ENCODE data around the gene PLD3.

Gene PLD3

DNA sequence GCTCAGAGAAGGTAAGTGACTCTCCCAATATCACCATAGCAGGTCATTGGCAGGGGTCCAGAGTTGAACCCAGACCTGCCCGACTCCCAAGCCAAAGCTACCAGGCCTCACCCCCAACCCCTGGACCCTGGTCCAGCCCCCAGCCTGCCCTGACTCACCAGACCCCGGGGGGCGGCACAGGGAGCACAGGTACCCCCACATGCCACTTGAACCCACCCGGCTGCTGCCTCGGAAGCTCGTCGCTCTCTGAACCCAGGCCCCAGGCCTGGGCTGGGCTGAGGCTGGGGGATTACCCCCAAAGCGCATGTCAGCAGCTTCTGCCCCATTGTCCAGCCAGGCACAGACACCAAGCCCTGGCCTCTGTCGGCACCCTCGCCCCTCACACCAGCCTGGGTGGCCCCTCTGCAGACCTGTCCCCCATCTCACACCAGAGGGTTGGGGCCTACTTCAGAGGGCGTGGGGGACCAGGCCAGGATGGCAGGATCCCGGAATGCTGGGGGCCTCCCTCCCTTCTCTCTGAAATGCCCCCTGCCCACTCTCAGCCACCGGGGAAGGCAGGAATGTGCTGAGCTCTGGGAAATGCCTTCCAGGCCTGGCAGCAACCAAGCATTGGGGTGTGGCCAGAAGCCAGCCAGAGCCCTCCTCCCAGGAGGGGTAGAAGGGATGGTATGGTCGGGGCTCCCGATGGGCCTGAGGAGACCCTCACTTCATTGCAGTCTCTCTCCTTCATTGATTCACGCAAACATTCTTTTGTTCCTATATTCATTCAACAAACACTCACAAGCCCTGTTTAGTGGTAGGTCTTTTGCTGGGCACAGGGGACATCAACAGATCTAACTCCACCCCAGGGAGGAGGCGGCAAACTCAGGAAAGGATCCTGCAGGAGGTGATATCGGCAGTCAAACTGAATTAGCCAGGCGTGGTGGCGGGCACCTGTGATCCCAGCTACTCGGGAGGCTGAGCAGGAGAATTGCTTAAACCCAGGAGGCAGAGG, 66.3 kb downstream of the PLD3 start:
- H3K4me3 ChIP-seq (ENCODE audit: low read length) = no peak overlapping the region
- no peak for TF ChIP-seq ZNF274 (IDR thresholded peaks at IDR 0.05; ENCODE audit: low read depth, low read length)

DNA sequence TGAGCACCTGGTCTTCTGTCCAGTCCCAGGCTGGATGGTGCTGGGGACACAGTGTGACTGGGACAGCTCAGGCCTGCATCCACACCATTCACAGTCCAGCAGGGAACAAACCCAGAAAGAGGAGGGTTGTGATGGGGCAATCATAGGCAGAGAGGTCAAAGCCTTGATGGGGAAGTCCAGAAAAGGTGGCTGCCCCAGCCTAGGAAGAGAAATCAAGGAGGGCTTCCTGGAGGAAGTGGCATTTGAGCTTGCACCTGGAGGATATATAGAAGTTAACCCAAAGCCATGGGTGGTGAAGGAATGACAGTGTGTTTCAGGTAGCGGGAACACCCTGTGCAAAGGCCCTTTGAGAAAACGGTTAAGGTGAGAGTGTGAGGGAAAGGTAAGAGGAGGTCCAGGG, 67.3 kb downstream of the PLD3 start:
- no peak overlapping the region for H3K4me3 ChIP-seq (ENCODE audit: low read length)

DNA sequence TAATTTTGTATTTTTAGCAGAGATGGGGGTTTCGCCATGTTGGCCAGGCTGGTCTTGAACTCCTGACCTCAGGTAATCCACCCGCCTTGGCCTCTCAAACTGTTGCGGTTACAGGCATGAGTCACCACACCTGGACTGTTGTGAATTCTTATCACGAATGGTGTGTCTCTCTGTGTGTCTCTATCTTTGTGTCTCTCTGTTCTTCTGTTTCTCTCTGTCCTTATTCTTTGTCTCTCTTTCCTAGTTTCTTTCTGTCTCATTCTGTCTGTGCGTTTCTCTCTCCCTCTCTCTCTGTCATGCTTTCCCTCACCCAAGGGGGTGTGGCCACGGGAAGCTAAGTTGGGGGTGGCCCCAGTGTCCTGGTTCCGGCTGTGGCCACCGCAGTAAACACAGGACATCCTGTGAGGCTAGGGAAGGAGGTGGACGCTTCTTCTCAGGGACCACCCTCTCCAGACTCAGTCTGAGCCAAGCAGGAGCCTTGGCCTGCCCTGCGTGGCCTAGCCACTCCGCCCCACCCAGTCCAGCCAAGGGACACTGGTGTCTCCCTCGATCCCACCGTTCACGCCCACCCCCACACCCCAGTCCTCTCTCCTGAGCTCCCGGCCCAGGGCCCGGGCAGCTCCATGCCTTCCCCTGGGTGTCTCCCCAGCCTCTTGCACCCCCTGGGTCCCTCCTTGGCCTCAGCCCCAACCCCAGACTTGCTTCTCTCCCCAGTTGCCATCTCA, 68.6 kb downstream of the PLD3 start:
- TF ChIP-seq ZNF274 (IDR thresholded peaks at IDR 0.05; ENCODE audit: low read depth, low read length) = no peak
- no peak overlapping the region for H3K4me3 ChIP-seq (ENCODE audit: low read length)

More for the DNA sequence above, 67.3 kb downstream of the PLD3 start:
- TF ChIP-seq ZNF274 (IDR thresholded peaks at IDR 0.05; ENCODE audit: low read depth, low read length) = no peak

DNA sequence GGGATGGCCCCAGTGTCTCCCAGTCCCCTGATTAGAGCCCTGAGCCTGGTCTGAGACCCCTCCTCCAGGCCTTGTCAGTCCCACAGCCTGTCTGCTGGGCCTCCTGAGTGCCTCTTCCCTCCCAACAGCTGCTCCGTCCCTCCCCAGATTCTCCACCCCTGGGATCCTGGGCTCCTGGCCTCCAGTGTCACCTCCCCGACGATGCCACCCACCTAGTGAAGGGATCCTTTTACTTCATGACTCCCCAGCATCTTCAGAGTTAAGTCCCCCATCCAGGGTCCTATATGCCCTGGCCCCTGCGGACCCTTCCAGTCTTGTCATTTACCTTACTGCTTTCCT, 69.1 kb downstream of the PLD3 start:
- H3K4me3 ChIP-seq (ENCODE audit: low read length) = no peak overlapping the region
- TF ChIP-seq ZNF274 (IDR thresholded peaks at IDR 0.05; ENCODE audit: low read depth, low read length) = no peak

DNA sequence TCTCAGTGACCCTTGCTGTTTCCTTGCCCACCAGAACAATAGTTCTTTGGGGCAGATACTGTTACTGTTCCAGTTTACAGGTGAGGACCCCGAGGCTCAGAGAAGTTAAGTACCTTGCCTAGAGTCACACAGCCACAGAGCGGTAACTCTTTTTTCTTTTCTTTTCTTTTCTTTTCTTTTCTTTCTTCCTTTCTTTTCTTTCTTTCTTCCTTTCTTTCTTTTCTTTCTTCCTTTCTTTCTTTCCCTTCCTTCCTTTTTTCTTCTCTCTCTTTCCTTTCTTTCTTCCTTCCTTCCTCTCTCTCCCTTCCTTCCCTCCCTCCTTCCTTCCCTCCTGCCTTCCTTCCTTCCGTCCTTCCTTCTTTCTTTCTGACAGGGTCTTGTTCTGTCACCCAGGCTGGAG, 69.5 kb downstream of the PLD3 start:
- H3K4me3 ChIP-seq (ENCODE audit: low read length) = no peak overlapping the region
- TF ChIP-seq ZNF274 (IDR thresholded peaks at IDR 0.05; ENCODE audit: low read depth, low read length) = no peak

DNA sequence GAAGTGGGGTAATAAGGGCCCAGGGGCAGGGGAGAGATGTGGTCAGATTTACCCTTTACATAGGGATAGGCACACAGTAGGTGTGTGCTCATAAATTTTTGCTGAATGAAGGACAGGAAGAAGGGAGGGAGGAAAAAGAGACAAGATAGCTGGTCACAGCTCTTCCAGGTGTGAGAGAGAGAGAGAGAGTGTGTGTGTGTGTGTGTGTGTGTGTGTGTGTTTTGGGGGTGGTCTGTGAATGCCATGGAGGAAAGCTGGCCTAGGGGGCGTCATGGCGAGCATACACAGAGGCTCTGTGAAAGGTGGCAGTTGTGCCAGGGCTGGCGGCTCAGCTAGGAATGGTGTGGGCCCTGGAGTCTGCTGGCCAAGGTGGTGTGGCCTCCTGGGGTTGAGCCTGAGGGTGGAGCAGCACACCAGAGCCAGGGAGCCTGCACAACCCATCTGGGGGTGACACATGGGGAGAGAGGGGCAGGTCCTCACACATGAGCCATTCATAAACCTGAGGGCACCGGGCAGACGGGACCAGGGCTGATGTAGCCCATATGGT, 70.6 kb downstream of the PLD3 start:
- TF ChIP-seq ZNF274 (IDR thresholded peaks at IDR 0.05; ENCODE audit: low read depth, low read length) = no peak
- no peak overlapping the region for H3K4me3 ChIP-seq (ENCODE audit: low read length)

DNA sequence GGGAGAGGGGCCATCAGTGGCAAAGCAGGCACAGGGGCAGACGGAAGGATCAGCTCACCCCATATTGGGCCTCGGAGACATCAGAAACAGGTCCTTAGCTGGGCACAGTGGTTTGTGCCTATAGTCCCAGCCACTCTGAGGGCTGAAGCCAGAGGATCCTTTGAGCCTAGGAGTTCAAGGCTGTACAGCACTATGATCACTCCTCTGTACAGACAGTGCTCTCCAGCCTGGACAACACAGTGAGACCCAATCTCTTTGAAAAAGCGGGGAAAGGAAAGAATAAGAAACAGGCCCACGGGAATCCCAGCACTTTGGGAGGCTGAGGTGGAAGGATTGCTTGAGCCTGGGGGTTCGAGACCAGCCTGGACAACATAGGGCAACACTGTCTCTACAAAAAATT, 71.3 kb downstream of the PLD3 start:
- no peak for TF ChIP-seq ZNF274 (IDR thresholded peaks at IDR 0.05; ENCODE audit: low read depth, low read length)

DNA sequence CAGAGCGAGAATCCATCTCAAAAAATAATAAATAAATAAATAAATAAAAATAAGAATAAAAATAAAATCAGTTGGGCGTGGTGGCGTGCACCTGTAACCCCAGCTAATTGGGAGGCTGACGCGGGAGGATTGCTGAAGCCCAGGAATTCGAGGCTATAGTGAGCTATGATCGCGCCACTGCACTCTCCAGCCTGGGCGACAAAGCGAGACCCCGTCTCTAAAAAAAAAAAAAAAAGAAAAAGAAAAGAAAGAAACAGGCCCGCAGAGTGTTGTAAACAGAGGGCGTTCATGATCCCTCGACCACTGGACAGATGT, 71.9 kb downstream of the PLD3 start:
- TF ChIP-seq ZNF274 (IDR thresholded peaks at IDR 0.05; ENCODE audit: low read depth, low read length) = no peak
- H3K4me3 ChIP-seq (ENCODE audit: low read length) = peak overlapping the region; percentile 62; the same call in 1 of the 2 replicates

More for the DNA sequence above, 71.3 kb downstream of the PLD3 start:
- H3K4me3 ChIP-seq (ENCODE audit: low read length) = no peak overlapping the region

DNA sequence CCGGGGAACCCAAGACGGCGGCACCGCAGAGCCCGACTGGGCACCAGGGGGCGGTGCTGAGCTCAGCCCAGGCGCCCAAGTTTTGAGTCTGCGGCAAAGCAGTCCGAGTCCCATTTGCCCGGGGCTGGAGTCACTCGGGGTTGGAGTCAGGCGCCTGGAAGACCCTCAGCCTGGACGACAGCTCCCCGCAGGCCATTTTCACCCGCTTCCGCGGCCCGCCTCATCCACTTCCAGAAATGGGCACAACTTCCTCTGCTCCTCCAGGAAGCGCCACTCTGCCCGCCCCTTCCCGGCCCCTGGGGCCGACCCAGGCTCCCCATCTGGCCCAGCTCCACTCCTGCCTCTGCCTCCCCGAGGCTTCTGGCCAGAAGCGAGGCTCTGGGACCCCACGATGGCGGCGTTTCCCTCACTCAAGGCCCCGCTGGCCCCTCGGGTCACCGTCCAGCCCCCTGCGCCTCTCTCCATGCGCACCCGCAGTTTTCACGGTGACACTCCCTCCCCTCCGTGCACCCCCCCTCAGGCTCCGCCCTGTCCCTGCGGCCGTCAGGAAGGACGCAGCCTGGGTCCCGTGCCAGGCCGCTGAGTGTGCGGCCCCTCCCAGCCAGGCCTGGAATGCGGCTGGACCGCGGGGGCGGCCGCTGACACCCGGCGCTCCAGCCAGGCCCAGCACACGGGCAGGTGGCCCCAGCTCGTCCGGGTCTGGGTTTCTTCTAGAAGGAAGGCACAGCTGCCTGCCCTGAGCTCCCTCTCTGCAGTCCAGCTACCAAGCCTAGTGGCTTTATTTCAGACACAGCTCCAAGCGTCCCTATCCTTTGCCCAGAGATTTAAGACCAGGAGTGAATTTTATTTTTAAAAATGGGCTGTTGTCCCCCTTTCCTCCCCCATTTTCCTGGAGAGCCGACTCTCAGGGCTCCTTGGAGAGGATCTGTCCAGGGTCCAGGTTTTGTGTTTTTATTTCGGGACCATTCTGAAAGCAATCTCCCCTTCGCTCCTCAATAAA, 72.6 kb downstream of the PLD3 start:
- no peak for TF ChIP-seq ZNF274 (IDR thresholded peaks at IDR 0.05; ENCODE audit: low read depth, low read length)
- H3K4me3 ChIP-seq (ENCODE audit: low read length) = peak overlapping the region; percentile 62; the same call in 1 of the 2 replicates

DNA sequence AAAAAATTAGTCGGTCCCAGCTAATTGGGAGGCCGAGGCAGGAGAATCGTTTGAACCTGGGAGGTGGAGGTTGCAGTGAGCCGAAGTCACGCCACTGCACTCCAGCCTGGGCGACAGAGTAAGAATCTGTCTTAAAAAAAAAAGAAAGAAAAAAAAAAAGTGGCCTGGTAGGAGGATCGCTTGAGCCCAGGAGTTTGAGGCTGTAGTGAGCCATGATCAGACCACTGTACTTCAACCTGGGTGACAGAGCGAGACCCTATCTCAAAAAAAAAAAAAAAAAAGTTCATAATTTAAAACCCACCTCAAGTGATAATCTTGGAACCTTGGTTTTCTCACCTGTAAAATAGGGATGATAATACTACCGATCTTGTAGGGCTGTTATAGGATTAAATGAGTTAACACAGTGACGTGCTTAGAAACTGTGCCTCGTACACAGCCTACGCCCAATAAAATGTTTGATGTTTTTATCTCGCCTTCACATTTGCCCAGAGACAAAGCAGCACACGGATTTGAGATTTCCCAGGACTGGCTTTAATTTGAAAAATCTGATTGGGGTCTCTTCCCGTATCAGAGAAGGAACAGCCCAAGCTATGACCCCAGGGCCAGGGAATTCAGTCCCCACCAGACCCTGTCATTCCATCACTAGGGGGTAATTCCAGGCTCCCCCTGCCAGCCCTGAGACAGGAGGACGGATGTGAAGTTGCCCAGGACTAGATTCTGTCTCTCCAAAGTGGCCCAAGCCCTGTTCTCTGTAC, 73.7 kb downstream of the PLD3 start:
- no peak overlapping the region for H3K4me3 ChIP-seq (ENCODE audit: low read length)

DNA sequence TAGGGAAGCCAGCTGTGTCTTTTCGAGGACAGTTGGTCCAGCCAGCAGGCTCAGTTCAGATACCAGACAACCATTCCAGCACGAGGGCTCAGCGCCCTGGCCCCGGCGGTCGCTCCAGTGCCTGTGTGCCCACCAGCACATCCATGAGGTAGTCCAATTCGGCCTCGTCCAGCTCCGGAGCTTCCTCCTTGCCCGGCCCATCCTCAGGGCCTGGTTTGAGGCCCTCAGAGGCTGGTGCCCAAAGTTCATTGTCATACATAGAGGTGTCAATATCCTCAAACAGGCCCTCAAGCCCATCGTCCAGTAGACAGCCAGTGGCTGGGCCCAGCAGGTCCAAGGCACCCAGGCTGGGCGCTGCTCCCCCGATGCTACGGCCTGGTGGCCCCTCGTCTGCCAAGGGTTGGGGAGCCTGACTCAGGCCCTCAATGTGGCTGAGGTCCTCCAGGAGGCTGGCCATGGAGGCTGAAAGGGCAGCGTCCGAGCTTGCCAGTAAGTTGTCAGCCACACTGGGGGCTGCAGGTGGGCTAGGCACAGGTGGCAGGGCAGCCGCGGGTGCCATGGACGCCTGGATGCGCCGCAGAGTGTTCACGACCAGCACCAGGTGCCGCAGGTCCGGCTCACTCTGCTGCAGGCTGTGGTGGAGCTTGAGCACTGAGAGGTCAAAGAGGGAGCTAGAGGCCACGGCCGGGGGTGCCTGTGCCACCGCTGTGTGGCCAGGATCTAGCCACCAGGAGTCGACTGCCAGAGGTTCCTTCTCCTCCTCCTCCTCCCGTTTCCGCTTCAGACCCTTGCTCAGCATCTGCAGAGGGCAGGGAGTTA, 74.5 kb downstream of the PLD3 start:
- TF ChIP-seq ZNF274 (IDR thresholded peaks at IDR 0.05; ENCODE audit: low read depth, low read length) = no peak
- H3K4me3 ChIP-seq (ENCODE audit: low read length) = no peak overlapping the region

More for the DNA sequence above, 73.7 kb downstream of the PLD3 start:
- no peak for TF ChIP-seq ZNF274 (IDR thresholded peaks at IDR 0.05; ENCODE audit: low read depth, low read length)

DNA sequence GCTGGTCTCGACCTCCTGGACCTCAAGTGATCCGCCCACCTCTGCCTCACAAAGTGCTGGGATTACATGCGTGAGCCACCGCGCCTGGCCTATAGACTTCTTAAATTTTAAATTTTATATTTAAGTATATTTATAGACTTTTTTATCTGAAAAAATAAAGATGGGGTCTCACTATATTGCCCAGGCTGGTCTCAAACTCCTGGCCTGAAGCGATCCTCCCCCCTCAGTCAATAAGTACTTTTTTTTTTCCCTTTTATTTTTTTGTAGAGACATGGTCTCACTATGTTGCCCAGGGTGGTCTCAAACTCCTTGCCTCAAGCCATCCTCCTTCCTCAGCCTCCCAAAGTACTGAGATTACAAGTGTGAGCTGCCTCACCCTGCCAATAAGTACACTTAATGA, 75.4 kb downstream of the PLD3 start:
- TF ChIP-seq ZNF274 (IDR thresholded peaks at IDR 0.05; ENCODE audit: low read depth, low read length) = no peak
- H3K4me3 ChIP-seq (ENCODE audit: low read length) = no peak overlapping the region
